Activated T-cell treated with anti-CD3 and anti-CD28 coated beads, Interleukin-2, amount 50 U/mL, for 4 hours (primary cell): Measurements from ENCODE around the gene GMPR2. TPM values are rescaled to one million over a fixed set of nuclear protein-coding genes. Genes with fewer than 3 reads are reported as not detected.
"Not testable (repeated sequence)": the region's sequence is repeated elsewhere in the genome, so short reads cannot be mapped to it uniquely, and the experiment has no call there.

Experiments
- ATAC-seq, 2 donors: fragments of 200-7000 bp; cut with Tn5 transposase; one replicate each; pipeline ENCODE4 v1.10.0; 2021
- DNase-seq: peaks from one replicate; pipeline ENCODE4 v3.0.0-alpha.2; 2020
- H3K27me3 Mint-ChIP-seq: one replicate; pipeline ENCODE4 v1.8.0; 2021; ENCODE audit warnings: low read depth, mixed read lengths
- H3K36me3 Mint-ChIP-seq: one replicate; pipeline ENCODE4 v1.8.0; 2022; ENCODE audit warnings: mixed read lengths; ENCODE audit not compliant: insufficient read depth
- H3K4me1 Mint-ChIP-seq: one replicate; pipeline ENCODE4 v1.8.0; 2021; ENCODE audit warnings: low read depth, mixed read lengths
- H3K4me3 Mint-ChIP-seq: one replicate; pipeline ENCODE4 v1.8.0; 2021; ENCODE audit warnings: mild to moderate bottlenecking, moderate library complexity, mixed read lengths
- H3K9me3 Mint-ChIP-seq: one replicate; pipeline ENCODE4 v1.8.0; 2021; ENCODE audit warnings: mixed read lengths
- total RNA-seq, 3 donors: library from RNA; stranded (reverse); gene quantifications; one replicate each; pipeline ENCODE4 v1.2.1, GENCODE V29; 2021

GMPR2 gene
- total RNA-seq, 3 donors from 2014 or later = 29.6 to 30.8 (median 29.7) TPM

- H3K36me3 Mint-ChIP-seq = peaks cover 37% of the 10 kb centered on the region
- no peaks in the 10 kb centered on the region for H3K9me3 Mint-ChIP-seq
- ATAC-seq (no peak), DNase-seq (no peak)
- no peaks in the 10 kb centered on the region for H3K27me3 Mint-ChIP-seq
- H3K4me1 Mint-ChIP-seq = peaks cover 54% of the 10 kb centered on the region
- H3K4me3 Mint-ChIP-seq = peak overlapping the region; percentile 93
Measured at GRCh38 chr14:24233538-24233866, 773 bp downstream of the GMPR2 start.

GRCh38 chr14:24234095-24235005 lies 1.6 kb downstream of the GMPR2 start:
- DNase-seq = no peak
- Mint-ChIP-seq H3K4me3 (peak overlapping the region; percentile 66), H3K27me3 (no peaks in the 10 kb centered on the region), H3K9me3 (no peaks in the 10 kb centered on the region), H3K36me3 (peaks cover 43% of the 10 kb centered on the region), H3K4me1 (peaks cover 60% of the 10 kb centered on the region)
- no peak for ATAC-seq

GRCh38 chr14:24235804-24236688 lies 3.3 kb downstream of the GMPR2 start:
- peaks cover 74% of the 10 kb centered on the region for H3K4me1 Mint-ChIP-seq
- no peaks in the 10 kb centered on the region for H3K9me3 Mint-ChIP-seq
- H3K4me3 Mint-ChIP-seq = no peak overlapping the region
- no peaks in the 10 kb centered on the region for H3K27me3 Mint-ChIP-seq
- DNase-seq = no peak
- peaks cover 53% of the 10 kb centered on the region for H3K36me3 Mint-ChIP-seq
- no peak for ATAC-seq

DNA sequence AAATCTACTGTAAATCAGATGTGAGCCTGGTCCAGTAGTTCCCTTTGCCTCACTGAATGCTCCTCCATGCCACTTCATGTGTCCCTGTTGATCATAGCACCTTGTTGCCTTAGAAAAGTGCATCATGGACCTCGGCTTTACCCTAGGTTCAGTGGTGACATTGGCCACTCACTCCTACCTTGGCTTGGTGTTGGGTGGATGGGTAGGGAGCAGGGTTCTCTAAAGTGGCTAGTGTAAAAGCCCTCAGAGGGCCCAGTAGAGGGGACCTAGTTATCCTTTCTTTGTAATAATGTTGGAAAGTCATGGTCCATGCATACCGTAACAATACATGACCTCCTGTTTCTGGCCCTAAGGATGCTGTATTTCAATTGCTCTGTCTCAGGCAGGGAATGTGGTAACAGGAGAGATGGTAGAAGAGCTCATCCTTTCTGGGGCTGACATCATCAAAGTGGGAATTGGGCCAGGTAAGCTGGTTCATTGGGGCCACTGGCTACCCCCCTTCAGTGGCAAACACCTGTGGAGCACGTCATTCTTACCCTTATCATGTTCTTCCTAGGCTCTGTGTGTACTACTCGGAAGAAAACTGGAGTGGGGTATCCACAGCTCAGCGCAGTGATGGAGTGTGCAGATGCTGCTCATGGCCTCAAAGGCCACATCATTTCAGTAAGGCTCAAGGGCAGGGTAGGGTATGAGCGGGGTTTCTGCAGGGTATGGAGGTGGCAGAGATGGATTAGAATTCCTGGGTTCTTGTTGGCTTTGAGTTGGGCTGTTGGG lies 4.1 kb downstream of the GMPR2 start:
- Mint-ChIP-seq H3K36me3 (peaks cover 53% of the 10 kb centered on the region), H3K4me3 (no peak overlapping the region), H3K27me3 (no peaks in the 10 kb centered on the region), H3K9me3 (no peaks in the 10 kb centered on the region), H3K4me1 (peaks cover 72% of the 10 kb centered on the region)
- ATAC-seq = no peak
- no peak for DNase-seq

DNA sequence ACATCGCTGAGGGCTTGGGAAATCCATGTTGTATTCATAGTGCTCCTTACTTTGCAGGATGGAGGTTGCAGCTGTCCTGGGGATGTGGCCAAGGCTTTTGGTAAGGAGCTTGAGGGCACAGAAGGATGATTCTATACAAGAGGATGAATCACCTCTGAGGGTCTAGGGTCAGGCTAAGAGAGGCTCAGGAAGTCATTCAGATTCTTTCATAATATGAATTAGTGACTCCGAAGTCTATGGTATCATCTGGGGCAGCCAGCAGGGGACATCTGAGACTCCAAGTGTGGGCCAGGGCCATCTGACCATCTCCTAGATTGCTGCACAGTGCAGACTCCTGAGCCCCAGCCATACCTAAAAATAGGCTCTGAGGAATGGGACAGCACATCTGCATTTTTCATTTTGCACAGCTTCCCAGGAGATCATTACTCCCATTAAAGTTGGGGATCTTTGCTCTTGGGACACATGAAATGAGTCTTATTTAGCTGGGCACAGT lies 4.8 kb downstream of the GMPR2 start:
- no peaks in the 10 kb centered on the region for H3K27me3 Mint-ChIP-seq
- peaks cover 53% of the 10 kb centered on the region for H3K36me3 Mint-ChIP-seq
- ATAC-seq = no peak
- DNase-seq = no peak
- no peak overlapping the region for H3K4me3 Mint-ChIP-seq
- H3K9me3 Mint-ChIP-seq = no peaks in the 10 kb centered on the region
- H3K4me1 Mint-ChIP-seq = peaks cover 74% of the 10 kb centered on the region

GRCh38 chr14:24238123-24238522 lies 5.4 kb downstream of the GMPR2 start:
- H3K9me3 Mint-ChIP-seq = no peaks in the 10 kb centered on the region
- no peak overlapping the region for H3K4me3 Mint-ChIP-seq
- H3K4me1 Mint-ChIP-seq = peaks cover 76% of the 10 kb centered on the region
- no peaks in the 10 kb centered on the region for H3K27me3 Mint-ChIP-seq
- peak; percentile 36 for DNase-seq
- peaks cover 53% of the 10 kb centered on the region for H3K36me3 Mint-ChIP-seq
- no peak for ATAC-seq

GRCh38 chr14:24238527-24239037 lies 5.9 kb downstream of the GMPR2 start:
- Mint-ChIP-seq H3K36me3 (peaks cover 53% of the 10 kb centered on the region), H3K9me3 (no peaks in the 10 kb centered on the region), H3K4me3 (no peak overlapping the region)

DNA sequence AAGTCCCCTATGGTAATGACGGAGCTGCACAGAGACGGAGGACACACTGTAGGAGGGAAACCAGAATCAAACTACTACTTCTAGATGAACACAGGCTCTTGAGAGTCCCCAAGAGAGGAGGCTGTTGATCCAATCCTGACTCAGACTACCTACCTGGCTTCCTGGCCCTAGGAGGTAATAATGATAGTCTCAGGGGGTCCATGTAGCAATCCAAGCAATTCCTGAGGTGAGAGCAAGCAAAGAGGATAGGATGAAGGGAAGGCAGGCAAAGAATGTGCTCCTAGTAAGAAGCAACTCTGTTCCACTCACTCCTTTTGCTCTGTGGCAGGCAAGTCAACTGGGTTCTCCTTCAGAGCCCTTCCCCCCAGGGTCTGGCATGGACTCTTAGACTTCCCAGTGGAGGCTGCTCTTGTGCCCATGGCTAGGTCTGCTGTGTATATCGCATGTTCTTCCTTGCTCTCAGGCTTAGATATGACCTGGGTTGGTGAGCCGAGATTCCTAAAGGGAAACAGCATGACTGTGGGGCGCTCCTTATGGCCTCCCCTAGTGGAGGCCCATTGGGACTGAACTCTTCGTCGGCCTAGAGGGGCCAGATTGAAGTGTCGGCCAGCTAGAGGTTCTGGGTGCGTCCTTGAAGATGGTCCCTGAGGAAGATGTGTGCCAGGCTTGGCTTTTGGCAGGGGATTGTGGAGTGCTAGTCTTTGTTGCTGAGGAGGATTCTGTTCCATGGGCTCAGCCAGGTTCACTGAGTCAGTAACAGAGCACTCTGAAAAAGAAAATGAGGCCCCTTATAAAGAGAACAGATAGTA lies 7.6 kb downstream of the GMPR2 start:
- H3K36me3 Mint-ChIP-seq = peaks cover 48% of the 10 kb centered on the region
- no peaks in the 10 kb centered on the region for H3K27me3 Mint-ChIP-seq
- H3K4me3 Mint-ChIP-seq = peak overlapping the region; percentile 97
- ATAC-seq (no peak), DNase-seq (no peak)
- peaks cover 69% of the 10 kb centered on the region for H3K4me1 Mint-ChIP-seq
- H3K9me3 Mint-ChIP-seq = no peaks in the 10 kb centered on the region

More at GRCh38 chr14:24238527-24239037, 5.9 kb downstream of the GMPR2 start:
- no peak for DNase-seq
- Mint-ChIP-seq H3K27me3 (no peaks in the 10 kb centered on the region), H3K4me1 (peaks cover 76% of the 10 kb centered on the region)
- no peak for ATAC-seq

DNA sequence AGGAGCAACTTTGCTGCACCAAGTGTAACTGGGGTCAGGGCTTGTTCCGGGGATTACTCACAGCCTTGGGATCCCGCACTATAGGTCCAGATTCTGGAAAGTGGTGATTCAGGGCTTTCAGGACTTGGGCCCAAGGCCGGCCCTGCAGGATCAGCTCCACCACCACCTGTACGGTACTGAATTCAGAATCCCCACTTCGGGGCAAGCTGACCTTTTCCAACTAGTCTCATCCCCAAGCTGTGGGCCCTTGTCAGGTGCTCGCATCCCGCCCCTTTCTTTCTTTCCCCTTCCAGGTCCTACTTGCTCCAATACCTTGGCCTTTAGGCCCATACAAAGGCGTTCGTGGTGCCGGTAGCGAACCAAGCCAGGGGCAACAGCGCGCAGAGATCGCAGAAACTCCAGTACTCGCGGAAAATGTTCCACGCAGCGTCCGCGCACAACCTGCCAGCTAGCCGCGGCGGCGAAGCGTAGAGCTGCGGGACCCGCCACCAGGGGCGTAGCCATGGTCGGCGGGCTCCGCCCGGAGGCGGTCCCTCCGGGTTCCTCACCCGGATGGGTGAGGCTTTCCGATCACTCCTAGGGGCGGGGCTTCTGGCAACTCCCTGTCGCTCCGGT lies 9.2 kb downstream of the GMPR2 start:
- DNase-seq = peak; percentile 91
- Mint-ChIP-seq H3K9me3 (no peaks in the 10 kb centered on the region), H3K4me3 (peak overlapping the region; percentile 97), H3K4me1 (peaks cover 65% of the 10 kb centered on the region), H3K27me3 (no peaks in the 10 kb centered on the region), H3K36me3 (peaks cover 33% of the 10 kb centered on the region)
- peak; percentile 87 to 90 for ATAC-seq

GRCh38 chr14:24243336-24243836 lies 10.7 kb downstream of the GMPR2 start:
- H3K4me3 Mint-ChIP-seq = peak overlapping the region; percentile 97
- H3K27me3 Mint-ChIP-seq = no peaks in the 10 kb centered on the region
- H3K9me3 Mint-ChIP-seq = no peaks in the 10 kb centered on the region
- peaks cover 63% of the 10 kb centered on the region for H3K4me1 Mint-ChIP-seq
- DNase-seq (no peak), ATAC-seq (no peak)
- H3K36me3 Mint-ChIP-seq = peaks cover 24% of the 10 kb centered on the region

GRCh38 chr14:24245350-24245749 lies 12.6 kb downstream of the GMPR2 start:
- ATAC-seq = not testable (repeated sequence)

DNA sequence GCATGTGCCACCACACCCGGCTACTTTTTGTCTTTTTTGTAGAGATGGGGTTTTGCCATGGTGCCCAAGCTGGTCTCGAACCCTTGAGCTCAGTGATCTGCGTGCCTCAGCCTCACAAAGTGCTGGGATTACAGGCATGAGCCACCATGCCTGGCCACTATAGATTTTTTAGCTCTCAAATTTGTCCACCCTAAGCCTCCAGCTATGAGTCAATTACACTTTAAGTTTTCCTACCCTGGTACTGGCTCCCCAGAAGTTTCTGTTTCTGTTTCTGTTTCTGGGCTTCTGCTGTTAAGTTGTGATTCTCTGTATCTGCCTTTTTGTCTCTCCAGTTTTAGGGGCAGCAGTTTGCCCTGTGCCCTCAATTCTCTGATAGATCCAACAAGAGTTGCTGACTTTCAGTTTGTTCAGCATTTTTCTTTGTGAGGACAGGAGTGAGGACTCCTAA lies 14.1 kb downstream of the GMPR2 start:
- Mint-ChIP-seq H3K27me3 (no peaks in the 10 kb centered on the region), H3K4me1 (peaks cover 48% of the 10 kb centered on the region), H3K4me3 (peak overlapping the region; percentile 68), H3K36me3 (peaks cover 6% of the 10 kb centered on the region), H3K9me3 (no peaks in the 10 kb centered on the region)
- ATAC-seq (peak in 1 of 2 donors; percentile 10), DNase-seq (no peak)

More at GRCh38 chr14:24245350-24245749, 12.6 kb downstream of the GMPR2 start:
- not testable (repeated sequence) for H3K9me3 Mint-ChIP-seq, H3K4me3 Mint-ChIP-seq, H3K27me3 Mint-ChIP-seq, DNase-seq, H3K36me3 Mint-ChIP-seq
- peaks cover 51% of the 10 kb centered on the region for H3K4me1 Mint-ChIP-seq
